NCI-H1694 (cell line): Measurements from ENCODE around the gene GP2.

ENCODE experiments used
- DNase-seq: peaks from one replicate; lab custom pipeline; 2025; lab: John Stamatoyannopoulos, UW

The GP2 gene

GRCh38 chr16:20327444-20328041 is at the start of gene GP2:
GP2 (minus strand) TSS chr16:20327513; CDS start chr16:20326431, 1,082 bp downstream.
- no peak for DNase-seq

DNA sequence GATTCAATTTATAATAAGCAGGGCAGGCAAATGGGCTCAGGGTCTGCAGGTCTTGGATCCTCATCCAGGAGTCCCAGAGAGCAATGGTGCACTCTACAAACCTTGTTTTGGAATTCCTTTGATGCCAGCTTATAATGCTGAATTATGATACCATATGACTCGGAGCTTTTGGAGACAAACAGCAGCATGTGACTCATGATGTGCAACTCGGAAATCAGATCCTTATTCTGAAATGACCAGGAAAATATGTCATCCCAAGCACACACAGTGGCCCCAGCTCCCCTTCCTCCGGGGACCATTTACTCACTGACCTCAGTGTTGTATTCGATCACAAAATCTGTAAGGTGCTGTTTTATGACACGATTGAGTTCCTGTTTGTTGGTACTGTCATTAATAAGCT is 45.4 kb upstream of the GP2 start:
- DNase-seq: no peak

DNA sequence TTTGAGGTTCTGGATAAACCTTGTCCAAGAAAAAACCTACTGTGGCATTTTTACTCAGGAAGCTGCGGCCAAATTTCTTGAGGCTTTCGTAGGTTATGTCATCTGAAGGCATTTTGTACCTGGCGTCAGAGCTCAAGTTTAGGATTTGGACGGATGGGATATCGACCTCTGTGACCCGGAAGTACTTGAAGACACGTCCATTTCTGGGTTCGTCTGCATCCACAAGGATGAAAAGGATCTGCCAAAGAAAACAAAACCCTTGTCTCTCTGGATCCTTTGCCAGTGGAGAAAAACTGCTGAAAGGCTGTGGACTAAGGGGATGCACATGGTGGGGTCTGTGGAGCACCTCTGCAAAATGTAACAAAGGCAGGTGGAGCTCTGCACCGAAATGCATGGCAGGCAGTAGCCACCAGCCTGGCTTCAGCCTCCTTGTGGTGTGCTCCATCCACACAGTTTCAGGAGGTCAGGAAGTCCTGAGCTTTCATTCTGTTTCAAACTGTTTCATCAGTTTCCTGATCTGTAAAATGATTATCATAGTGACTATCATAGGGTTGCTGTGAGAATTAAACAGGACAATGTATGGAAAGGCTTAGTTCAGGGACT is 42.2 kb upstream of the GP2 start:
- DNase-seq: no peak

DNA sequence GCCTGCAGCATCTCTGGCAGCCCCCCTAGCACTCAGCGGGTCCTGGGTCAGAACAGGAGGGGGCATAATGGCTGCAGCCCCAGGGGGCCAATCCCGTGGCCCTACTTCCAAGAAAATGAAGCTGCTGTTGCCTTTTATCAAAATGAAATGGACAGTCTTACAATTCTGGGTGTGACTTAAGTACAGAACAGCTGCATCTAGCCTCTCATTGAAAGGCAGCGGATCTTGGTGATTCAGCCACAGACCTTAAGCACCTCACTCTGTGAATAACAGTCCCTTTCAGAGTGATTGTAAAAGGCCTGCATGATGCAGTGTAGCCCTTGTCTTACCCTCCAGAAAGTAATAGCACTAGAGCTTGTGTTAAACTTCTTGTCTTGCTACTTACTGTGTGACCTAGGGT is 36.7 kb upstream of the GP2 start:
- no peak for DNase-seq

- DNase-seq: no peak
These were observed 35.9 kb upstream of the GP2 start for GRCh38 chr16:20363191-20363590.

DNA sequence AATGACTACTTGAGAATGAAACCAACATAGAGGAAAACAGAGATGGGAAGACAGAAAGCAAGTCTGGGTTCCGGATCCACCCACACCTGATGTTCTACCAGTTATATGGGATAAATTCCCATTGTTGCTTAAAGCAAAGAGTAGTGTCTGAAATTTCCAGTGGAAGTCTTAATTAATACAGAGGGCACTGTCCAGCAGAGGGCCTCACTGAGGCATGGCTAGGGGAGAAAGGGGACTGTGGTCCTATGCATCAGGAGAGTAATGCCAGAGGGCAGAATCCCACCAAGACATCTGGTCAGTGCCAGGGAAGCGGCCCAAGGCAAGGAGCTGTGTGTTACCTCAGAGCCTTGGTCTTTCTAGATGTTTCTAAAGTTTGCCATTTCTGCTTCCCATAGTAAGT is 32.7 kb upstream of the GP2 start:
- no peak for DNase-seq

DNA sequence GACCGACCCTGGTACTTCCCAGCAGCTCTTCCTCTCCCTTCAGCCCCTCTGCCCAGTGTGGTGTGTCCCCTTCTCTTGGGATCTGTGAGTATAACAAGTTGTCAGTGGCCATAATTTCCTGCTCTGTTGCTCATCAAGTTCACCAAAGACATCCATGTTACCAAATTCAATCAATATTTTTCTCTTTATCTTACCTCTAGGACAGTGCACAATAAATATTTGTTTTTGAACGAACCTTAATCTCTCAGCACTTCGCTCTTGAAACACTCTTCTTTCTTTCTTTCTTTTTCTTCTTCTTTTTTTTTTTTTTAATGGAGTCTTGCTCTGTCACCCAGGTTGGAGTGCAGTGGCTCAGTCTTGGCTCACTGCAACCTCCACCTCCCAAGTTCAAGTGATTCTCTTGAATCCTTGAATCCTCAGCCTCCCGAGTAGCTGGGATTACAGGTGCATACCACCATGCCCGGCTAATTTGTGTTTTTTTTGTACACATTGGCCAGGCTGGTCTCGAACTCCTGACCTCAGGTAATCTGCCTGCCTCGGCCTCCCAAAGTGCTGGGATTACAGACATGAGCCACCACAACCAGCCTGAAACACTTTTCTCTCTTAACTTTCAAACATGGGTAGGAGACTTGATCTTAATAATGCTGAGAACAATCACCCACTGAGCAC is 27.9 kb upstream of the GP2 start:
- no peak for DNase-seq

- DNase-seq: no peak
These were observed 26.1 kb upstream of the GP2 start for GRCh38 chr16:20353379-20353778.

DNA sequence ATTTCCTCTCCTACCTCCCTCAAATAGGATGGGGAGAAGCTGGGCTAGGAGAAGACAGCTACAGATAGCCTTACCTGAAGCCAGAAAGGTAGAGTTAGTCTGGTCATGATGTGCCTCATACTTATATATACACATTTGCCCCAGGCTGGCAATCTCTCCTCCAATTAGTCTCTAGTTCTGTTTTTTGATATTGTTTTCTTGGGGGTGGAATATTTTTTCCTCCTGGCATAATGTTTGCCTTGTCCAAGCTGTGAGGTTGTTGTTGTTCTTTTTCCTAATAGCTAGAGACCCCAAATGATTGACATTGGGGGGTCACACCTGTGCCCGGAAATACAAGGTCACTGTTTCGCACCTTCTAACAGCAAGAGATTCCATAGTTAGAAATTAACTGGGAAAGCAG is 25.3 kb upstream of the GP2 start, which contains the start of gene UMOD:
TSS of gene UMOD (minus strand) at position 101 of the 400 bp plus-strand sequence. CDS start 1,978 bp downstream, outside the sequence.
- no peak for DNase-seq

DNA sequence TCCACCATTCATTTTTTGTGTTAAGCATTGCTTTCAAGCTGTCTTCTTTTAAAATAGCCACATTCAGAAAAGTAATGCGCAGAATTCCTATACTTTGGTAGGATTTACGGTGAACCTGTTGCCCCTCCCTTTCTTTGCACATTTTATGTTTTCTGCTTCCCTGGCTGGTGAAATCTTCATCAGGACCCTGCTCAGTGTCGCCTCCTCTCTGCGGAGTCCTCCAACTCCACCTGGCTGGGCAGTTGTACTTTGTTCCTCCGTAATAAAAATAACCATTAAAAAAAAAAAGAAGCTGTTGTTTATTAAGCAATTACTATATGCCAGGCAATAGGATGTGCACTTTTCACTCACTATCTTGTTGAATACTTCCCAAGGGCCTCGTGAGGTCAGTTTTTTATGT is 22.3 kb upstream of the GP2 start:
- no peak for DNase-seq

GRCh38 chr16:20348365-20349185 is 21.3 kb upstream of the GP2 start:
- no peak for DNase-seq

DNA sequence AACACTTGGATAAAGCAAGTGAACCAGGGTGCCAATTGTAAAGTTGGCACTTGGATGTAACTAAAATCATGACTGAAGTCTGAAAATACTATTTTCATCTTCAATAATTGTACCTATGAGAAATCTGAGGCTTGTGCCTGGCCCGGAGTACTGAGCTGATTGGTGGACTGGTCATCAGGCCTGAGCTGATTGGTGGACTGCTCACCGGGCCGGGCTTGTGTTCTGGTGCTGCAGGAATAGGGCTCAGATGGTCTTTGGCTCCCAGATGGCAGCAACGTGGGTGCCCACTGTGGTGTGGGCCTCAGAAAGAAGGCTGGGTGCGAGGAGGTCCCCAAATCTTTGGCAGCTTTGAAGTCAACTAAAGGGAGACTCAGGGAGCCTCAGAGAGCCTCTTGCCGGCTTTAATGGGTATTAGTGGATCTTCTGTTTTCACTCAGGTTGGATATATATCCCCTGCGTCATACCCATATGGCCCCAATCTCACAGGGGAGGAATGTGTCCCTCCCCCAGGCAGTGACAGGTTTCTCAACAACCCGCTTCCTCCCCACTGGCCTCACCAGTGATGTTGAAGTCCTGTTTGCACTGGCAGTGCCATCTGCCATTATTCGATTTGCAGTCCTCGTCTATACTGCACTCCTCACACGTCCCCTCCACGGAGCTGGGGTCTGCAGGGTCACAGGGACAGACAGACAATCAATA is 20.5 kb upstream of the GP2 start:
- DNase-seq: no peak

DNA sequence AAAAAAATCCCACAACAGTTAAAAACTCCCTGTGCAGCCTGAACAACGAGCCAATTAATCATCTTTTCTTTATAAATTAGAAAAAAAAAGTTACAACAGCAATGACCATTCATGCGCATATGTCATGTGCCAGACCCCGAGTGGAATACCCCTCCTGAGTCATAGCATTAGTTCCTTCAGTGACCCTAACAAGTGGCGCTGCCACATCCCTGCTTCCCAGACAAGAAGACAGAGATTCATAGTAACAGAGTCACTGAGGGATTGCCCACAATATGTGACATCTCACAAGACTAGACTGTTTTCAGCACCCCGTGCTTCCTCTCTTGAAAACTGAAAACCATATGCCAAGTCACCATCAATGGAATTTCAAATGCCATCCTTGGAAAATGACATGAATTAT is 17.3 kb upstream of the GP2 start:
- no peak for DNase-seq

- no peak for DNase-seq
These were observed 12.4 kb upstream of the GP2 start for GRCh38 chr16:20339744-20340143.

DNA sequence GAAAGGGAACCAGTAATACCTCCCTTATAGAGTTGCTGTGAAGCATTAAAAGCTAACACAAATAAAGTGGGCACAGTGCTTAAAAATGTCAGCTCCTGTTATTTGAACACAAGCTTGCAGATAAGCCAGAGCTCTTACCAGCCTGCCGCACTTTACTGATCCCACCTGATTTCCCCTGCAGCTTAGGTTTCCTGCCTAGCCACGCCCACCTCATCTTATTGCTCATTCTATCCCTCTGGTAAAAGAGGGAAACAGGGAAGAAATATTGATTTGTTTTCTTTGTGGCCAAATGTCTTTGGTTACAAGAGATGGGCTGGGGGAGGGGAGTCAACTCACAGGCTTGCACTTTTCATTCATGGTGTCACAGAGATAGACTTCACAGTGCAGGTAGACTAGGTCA is 9.6 kb upstream of the GP2 start:
- DNase-seq: no peak

DNA sequence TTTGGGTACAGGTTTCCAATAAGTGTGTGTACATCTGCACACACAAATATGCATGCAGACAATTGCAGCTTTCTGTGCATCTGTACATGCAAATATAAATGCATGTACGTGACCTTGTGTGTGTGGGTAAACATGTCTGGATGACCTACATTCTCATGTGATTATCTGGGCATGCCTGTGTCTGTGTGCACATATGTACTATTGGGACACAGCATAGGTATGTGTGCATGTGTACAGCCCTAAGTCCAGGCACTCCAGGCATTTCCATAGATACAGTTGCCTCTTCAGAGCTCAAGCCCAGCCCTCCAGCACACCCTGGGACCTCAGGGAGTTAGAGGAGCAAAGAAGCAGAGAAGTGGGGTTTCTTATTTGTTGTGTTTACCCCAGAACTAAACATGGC is 7.1 kb upstream of the GP2 start:
- DNase-seq: no peak

DNA sequence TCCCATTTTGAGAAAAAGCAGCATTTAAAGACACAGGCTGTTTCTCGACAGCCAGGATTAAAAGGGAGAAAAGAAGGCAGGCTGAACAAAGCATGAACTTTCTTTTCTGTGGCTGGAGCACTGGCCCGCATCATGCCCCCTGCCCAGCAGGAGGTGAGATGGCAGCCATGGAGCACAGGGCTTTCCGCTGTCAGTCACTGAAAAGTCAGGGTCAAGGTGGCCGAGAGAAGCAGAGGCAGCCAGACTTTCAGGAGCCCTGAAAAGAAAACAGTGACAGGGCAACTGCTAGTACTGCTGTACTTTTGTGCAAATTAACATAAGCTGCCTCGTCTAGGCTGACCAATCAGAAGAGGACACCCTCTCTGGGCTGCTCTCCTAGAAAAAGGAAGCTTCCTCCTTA is 5.8 kb upstream of the GP2 start:
- no peak for DNase-seq

DNA sequence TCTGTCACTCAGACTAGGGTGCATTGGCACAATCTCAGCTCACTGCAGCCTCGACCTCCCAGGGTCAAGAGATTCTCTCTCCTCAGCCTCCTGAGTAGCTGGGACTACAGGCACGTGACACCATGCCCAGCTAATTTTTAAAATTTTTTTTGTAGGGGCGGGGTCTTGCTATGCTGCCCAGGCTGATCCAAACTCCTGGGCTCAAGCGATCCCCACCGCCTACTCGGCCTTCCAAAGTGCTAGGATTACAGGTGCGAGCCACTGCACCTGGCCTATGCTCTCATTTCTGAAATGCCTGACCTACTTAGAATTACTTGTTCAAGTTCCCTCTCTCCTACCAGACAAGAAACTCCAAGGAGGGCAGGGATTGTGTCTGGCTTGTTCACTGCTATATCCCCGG is 5.1 kb upstream of the GP2 start:
- DNase-seq: no peak

- no peak for DNase-seq
These were observed 4.3 kb upstream of the GP2 start for GRCh38 chr16:20331635-20332034.

GRCh38 chr16:20329392-20330138 is 2.3 kb upstream of the GP2 start:
- DNase-seq: no peak

- DNase-seq: no peak
These were observed 992 bp downstream of the GP2 start for GRCh38 chr16:20326321-20326720.
